Ascending aorta (tissue), 2 donors: ENCODE results near the gene NRSN1. TPM values are rescaled to one million over a fixed set of nuclear protein-coding genes. Genes with fewer than 3 reads are reported as not detected.
"Not testable (repeated sequence)": the region's sequence is repeated elsewhere in the genome, so short reads cannot be mapped to it uniquely, and the experiment has no call there.

Experiments used
- DNase-seq, 2 donors: peaks; one replicate each; pipeline ENCODE4 v3.0.0-alpha.2; 2019; ENCODE audit warnings: low spot score in 2 of 2
- H3K27ac ChIP-seq, 2 donors: fragments of 200-600 bp; sonication (generic); one replicate each; pipeline ENCODE4 v1.5.1; 2016 to 2017; ENCODE audit warnings: mild to moderate bottlenecking in 1 of 2
- H3K27me3 ChIP-seq: fragments of 200-600 bp; sonication (generic); one replicate; pipeline ENCODE4 v1.5.1; 2017
- H3K36me3 ChIP-seq, 2 donors: fragments of 200-600 bp; sonication (generic); one replicate each; pipeline ENCODE4 v1.5.1; 2016
- H3K4me1 ChIP-seq, 2 donors: fragments of 200-600 bp; sonication (generic); one replicate each; pipeline ENCODE4 v1.5.1; 2016 to 2017; ENCODE audit warnings: mild to moderate bottlenecking in 1 of 2
- H3K4me3 ChIP-seq, 2 donors: fragments of 200-600 bp; sonication (generic); one replicate each; pipeline ENCODE4 v1.5.1; 2016 to 2017; ENCODE audit warnings: mild to moderate bottlenecking in 1 of 2
- H3K9me3 ChIP-seq, 2 donors: fragments of 200-600 bp; sonication (generic); one replicate each; pipeline ENCODE4 v1.5.1; 2016
- intact Hi-C: fragments of 100-400 bp; cut with DNase I; formaldehyde crosslinking; loops from one replicate; pipeline ENCODE4 v1.15.1; 2023
- total RNA-seq: library from RNA; depleted of rRNA; stranded (reverse); fragments of >200 nt; gene quantifications from one replicate; pipeline ENCODE4 v1.1.0, GENCODE V29; 2016
- TF ChIP-seq, protein P1 (sequence below), 3 experiments: fragments of 200-600 bp in 2 of 3; fragments of 450-650 bp in 1 of 3; sonication (generic) in 2 of 3; IDR thresholded peaks; one replicate each; pipeline ENCODE4 v1.5.1; 2016 to 2019; ENCODE audit warnings: antibody characterized with exemption in 3 of 3, mild to moderate bottlenecking in 1 of 3, moderate library complexity in 1 of 3

Gene NRSN1
- total RNA-seq, 1 donor from 2014 or later = not detected

DNA sequence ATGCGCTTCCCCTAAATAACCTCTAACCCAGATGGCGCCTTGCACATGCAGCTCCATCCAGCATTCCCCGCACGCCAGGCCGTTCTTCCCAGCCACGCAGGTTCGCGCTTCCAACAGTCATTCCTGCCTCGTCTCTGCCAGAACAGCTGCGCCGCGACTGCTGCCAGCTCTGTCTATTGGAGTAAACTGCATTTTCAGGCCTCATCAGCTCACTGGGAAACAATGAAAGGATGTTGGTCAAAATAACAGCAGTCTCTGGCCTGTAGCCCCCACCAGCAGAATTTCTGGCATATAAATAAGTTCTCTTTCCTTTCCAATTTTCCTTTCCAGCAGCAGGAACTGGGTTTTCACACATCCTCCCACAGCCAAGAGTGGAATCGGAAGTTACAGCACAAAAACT is 14.6 kb downstream of the NRSN1 start:
- H3K4me1 ChIP-seq = no peaks in the 10 kb centered on the region
- no peak overlapping the region for H3K4me3 ChIP-seq
- H3K27me3 ChIP-seq = no peaks in the 10 kb centered on the region
- DNase-seq = no peak
- H3K27ac ChIP-seq = no peak overlapping the region
- no peaks in the 10 kb centered on the region for H3K36me3 ChIP-seq
- TF ChIP-seq, protein P1, sequence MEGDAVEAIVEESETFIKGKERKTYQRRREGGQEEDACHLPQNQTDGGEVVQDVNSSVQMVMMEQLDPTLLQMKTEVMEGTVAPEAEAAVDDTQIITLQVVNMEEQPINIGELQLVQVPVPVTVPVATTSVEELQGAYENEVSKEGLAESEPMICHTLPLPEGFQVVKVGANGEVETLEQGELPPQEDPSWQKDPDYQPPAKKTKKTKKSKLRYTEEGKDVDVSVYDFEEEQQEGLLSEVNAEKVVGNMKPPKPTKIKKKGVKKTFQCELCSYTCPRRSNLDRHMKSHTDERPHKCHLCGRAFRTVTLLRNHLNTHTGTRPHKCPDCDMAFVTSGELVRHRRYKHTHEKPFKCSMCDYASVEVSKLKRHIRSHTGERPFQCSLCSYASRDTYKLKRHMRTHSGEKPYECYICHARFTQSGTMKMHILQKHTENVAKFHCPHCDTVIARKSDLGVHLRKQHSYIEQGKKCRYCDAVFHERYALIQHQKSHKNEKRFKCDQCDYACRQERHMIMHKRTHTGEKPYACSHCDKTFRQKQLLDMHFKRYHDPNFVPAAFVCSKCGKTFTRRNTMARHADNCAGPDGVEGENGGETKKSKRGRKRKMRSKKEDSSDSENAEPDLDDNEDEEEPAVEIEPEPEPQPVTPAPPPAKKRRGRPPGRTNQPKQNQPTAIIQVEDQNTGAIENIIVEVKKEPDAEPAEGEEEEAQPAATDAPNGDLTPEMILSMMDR (IDR thresholded peaks at IDR 0.05) = no peak
- intact Hi-C loops = no loop called here
- H3K9me3 ChIP-seq = no peaks in the 10 kb centered on the region

DNA sequence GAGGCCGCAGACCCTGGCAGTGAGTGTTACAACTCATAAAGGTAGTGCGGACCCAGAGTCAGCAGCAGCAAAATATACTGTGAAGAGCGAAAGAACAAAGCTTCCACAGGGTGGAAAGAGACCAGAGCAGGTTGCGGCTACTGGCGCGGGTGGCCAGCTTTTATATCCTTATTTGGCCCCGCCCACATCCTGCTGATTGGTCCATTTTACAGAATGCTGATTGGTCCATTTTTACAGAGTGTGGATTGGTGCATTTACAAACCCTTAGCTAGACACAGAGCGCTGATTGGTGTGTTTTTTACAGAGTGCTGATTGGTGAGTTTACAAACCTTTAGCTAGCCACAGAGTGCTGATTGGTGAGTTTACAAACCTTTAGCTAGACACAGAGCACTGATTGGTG is 16.7 kb downstream of the NRSN1 start:
- DNase-seq, intact Hi-C loops, H3K9me3 ChIP-seq: not testable (repeated sequence)

DNA sequence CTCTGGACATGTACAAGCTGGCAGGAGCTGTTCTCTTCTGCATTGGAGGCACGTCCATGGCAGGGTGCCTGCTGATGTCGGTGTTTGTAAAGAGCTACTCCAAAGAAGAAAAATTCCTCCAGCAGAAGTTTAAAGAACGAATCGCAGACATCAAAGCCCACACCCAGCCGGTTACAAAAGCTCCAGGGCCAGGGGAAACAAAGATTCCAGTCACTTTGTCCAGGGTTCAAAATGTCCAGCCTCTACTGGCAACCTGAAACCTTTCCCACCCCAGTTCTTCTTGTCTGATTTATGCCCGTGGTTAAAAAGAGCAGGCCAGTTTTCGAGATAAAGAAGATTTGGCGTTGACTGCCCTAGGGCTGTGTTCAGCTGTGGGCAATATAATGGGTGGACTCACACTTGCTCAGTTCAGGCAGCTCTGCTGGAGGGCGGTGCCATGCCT is 19.7 kb downstream of the NRSN1 start:
- Histone ChIP-seq H3K4me3 (no peak overlapping the region), H3K27me3 (no peaks in the 10 kb centered on the region), H3K9me3 (no peaks in the 10 kb centered on the region), H3K27ac (no peak overlapping the region), H3K4me1 (no peaks in the 10 kb centered on the region), H3K36me3 (no peaks in the 10 kb centered on the region)
- DNase-seq = no peak
- TF ChIP-seq, protein P1 (IDR thresholded peaks at IDR 0.05) = no peak
- intact Hi-C loops = no loop called here

More for the DNA sequence above, 16.7 kb downstream of the NRSN1 start:
- H3K27me3 ChIP-seq, H3K27ac ChIP-seq, H3K36me3 ChIP-seq, H3K4me1 ChIP-seq, H3K4me3 ChIP-seq: not testable (repeated sequence)

DNA sequence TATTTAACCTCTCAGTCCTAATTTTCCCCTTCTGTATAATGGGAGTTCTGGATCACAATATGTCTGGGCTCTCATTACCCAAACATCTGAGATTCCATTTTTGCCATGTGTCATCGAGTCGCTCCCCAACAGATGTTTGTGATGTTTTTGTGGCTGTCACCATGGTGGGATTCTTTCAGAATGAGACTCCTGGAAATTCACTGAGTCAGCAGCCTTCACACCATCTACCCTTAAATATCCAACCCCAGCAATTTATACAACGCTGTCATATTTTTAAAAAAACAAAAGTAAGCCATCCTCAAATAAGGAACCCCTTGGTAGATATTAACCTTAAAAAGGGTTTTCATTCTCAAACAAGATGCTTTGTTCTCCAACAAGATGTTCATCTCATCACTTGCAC is 20.9 kb downstream of the NRSN1 start:
- H3K4me3 ChIP-seq = no peak overlapping the region
- no peaks in the 10 kb centered on the region for H3K9me3 ChIP-seq
- TF ChIP-seq, protein P1 (IDR thresholded peaks at IDR 0.05) = no peak
- DNase-seq = no peak
- intact Hi-C loops = no loop called here
- no peak overlapping the region for H3K27ac ChIP-seq
- no peaks in the 10 kb centered on the region for H3K27me3 ChIP-seq
- no peaks in the 10 kb centered on the region for H3K36me3 ChIP-seq
- H3K4me1 ChIP-seq = no peaks in the 10 kb centered on the region

DNA sequence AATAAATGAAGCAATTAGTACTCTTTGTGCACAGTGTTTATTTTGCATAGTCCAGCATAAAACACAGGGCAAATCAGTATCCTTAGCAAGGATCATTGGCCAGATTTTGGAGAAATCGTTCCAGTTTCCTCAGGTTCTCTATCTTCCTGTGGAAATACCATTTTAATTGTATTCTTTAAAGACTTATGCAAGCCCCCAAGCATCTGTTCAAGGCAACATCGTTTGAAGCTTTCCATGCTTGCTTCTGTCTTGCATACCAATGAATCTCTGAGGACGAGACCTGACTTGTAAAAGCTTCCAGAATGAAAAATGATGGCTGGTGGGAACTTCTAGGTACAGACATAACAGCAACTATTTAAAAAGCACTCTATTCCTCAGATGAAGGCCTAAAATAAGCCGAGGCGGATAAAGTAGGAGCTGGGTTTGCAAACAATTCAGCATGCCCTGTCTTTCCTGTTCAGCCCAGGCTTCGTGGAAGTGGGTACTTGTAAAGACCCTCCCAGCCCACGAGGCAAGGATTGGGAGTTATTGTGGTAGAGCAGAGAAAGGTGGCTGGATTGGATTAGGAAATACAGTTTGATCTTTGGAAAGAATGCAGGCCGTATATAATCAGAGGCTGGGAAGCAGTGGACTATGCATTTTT is 21.6 kb downstream of the NRSN1 start:
- DNase-seq = no peak
- TF ChIP-seq, protein P1 (IDR thresholded peaks at IDR 0.05) = no peak
- no peaks in the 10 kb centered on the region for H3K27me3 ChIP-seq
- no peaks in the 10 kb centered on the region for H3K9me3 ChIP-seq
- H3K27ac ChIP-seq = no peak overlapping the region
- no peak overlapping the region for H3K4me3 ChIP-seq
- intact Hi-C loops = no loop called here
- no peaks in the 10 kb centered on the region for H3K4me1 ChIP-seq
- no peaks in the 10 kb centered on the region for H3K36me3 ChIP-seq

DNA sequence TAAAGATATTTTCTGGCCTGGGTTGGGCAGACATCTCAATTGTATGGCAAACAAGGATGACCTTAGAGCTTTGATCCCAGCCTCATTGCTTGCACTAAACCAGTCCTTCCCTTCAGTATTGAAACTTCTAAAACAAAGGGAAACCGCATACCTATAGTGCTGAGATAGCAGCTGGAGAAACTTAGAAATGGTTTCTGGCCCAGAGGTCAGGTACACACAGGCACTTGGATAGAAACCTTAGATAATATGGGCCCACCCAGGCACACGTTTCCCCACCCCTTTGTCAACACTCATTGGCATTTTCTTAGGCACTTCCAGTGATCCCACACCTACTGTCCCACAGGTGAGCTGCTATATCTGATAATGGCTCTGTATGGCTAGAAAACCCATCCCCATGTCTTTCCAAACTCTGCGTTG is 22.1 kb downstream of the NRSN1 start:
- Histone ChIP-seq H3K27me3 (no peaks in the 10 kb centered on the region), H3K4me3 (no peak overlapping the region), H3K36me3 (no peaks in the 10 kb centered on the region), H3K4me1 (no peaks in the 10 kb centered on the region), H3K9me3 (no peaks in the 10 kb centered on the region), H3K27ac (no peak overlapping the region)
- DNase-seq = no peak
- intact Hi-C loops = no loop called here
- TF ChIP-seq, protein P1 (IDR thresholded peaks at IDR 0.05) = no peak
